GM04503 (cell line): ENCODE data around the gene GAREM2.

Source experiments
- DNase-seq: peaks from one replicate; pipeline ENCODE4 v3.0.0-alpha.2; 2012; ENCODE audit warnings: low read depth

Gene GAREM2

GRCh38 chr2:26237868-26238267 is 65.0 kb downstream of the GAREM2 start:
- no peak for DNase-seq

- DNase-seq, result no peak
These were observed 65.5 kb downstream of the GAREM2 start for GRCh38 chr2:26238311-26238958.
